H1 (cell line): ENCODE data around the gene ZNF101. TPM values are rescaled to one million over a fixed set of nuclear protein-coding genes. Genes with fewer than 3 reads are reported as not detected.

Experiments
- CHD2 ChIP-seq: IDR thresholded peaks from 2 replicates; pipeline ENCODE4 v1.6.1; 2012; ENCODE audit warnings: low read length, improper control_type of control experiment
- E2F6 ChIP-seq: IDR thresholded peaks from 2 replicates; pipeline ENCODE4 v1.6.1; 2012; ENCODE audit warnings: inconsistent platforms
- HDAC2 ChIP-seq, 2 experiments: fragments of 300-600 bp in 1 of 2; sonication (generic) in 1 of 2; IDR thresholded peaks; 2 replicates each; pipeline ENCODE4 v1.6.1; 2011 to 2012; ENCODE audit warnings: low read depth in 2 of 2, low read length in 2 of 2, mild to moderate bottlenecking in 2 of 2, moderate library complexity in 2 of 2, borderline replicate concordance in 1 of 2, inconsistent platforms in 1 of 2
- POLR2AphosphoS5 ChIP-seq: IDR thresholded peaks from 2 replicates; pipeline ENCODE4 v1.6.1; 2011; ENCODE audit warnings: low read depth, low read length
- TCF12 ChIP-seq: IDR thresholded peaks from 2 replicates; pipeline ENCODE4 v1.6.1; 2011; ENCODE audit warnings: low read depth, mild to moderate bottlenecking, low read length
- polyA plus RNA-seq, 7 experiments: library from polyadenylated mRNA; depleted of rRNA in 3 of 7; stranded (reverse) in 5 of 7; unstranded in 2 of 7; fragments of >200 nt in 5 of 7; fragments of 200-250 nt in 2 of 7; gene quantifications; 1 replicate in 5 of 7; 2 replicates in 1 of 7; 4 replicates in 1 of 7; pipeline versions ENCODE4 v1.2.1 to v1.2.3, GENCODE V29; 2011 to 2013; ENCODE audit warnings: missing spikeins in 2 of 7, mixed read lengths in 2 of 7
- total RNA-seq: library from RNA; stranded (reverse); fragmentation: NEBNext Ultra II Directional; extraction: Animal tissue kit (Norgen Biotek cat#: 25700); gene quantifications from 2 replicates; pipeline ENCODE4 v1.2.1, GENCODE V29; 2021

The ZNF101 gene
- total and polyA plus RNA-seq, 2 of the 8 experiments (the other 6 are each of a cell fraction or from before 2014, with no cell fraction given), result 13.0 to 50.9 TPM

DNA sequence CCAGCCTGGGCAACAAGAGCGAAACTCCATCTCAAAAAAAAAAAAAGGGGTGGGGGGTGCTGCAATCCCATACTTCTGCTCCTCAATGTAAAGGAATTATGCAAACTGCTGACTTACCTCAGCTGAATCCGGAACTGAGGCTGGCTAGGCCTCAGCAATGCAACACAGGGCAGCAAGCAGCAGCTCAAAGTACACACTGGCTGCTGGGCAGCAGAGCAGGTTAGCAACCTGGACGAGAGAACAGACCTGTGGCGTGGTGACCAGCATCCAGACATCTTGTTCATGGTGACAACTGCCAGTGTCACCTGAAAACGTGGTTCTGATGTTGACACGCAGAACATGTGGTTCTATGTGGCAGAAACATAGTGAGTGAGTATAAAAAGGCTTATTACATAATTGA lies 36.2 kb downstream of the ZNF101 start (continued):
- TF ChIP-seq TCF12 (no peak), E2F6 (no peak), CHD2 (no peak), HDAC2 (IDR thresholded peaks at IDR 0.05; ENCODE audit: borderline replicate concordance in 1 of 2, low read depth in 2 of 2, low read length in 2 of 2) (no peak), POLR2AphosphoS5 (no peak)
